CD4-positive, alpha-beta T cell treated with Interleukin-4 for 1 hour (primary cell): Measurements from ENCODE around the gene DRD1.
A peak's percentile ranks its signal among the peaks of the same experiment; 100 is the strongest.
"Not testable (repeated sequence)": the region's sequence is repeated elsewhere in the genome, so short reads cannot be mapped to it uniquely, and the experiment has no call there.

Source experiments
- DNase-seq, 2 donors: peaks; one replicate each; pipeline ENCODE4 v3.0.0-alpha.2; 2020 to 2022

DRD1 gene

GRCh38 chr5:175467983-175468690 lies 24.2 kb upstream of the DRD1 start:
- no peak for DNase-seq

- DNase-seq: no peak
Observed at GRCh38 chr5:175466700-175467318, 22.8 kb upstream of the DRD1 start.

GRCh38 chr5:175465282-175465681 lies 21.3 kb upstream of the DRD1 start:
- DNase-seq: no peak

GRCh38 chr5:175464942-175465233 lies 20.9 kb upstream of the DRD1 start:
- DNase-seq: no peak

- DNase-seq: peak; percentile 44 to 59
Observed at GRCh38 chr5:175464074-175464941, 20.3 kb upstream of the DRD1 start.

- no peak for DNase-seq
Observed at GRCh38 chr5:175463641-175464040, 19.7 kb upstream of the DRD1 start.

GRCh38 chr5:175461370-175461769 lies 17.4 kb upstream of the DRD1 start:
- DNase-seq: no peak

- no peak for DNase-seq
Observed at GRCh38 chr5:175460552-175460951, 16.6 kb upstream of the DRD1 start.

- no peak for DNase-seq
Observed at GRCh38 chr5:175460126-175460525, 16.1 kb upstream of the DRD1 start.

- no peak for DNase-seq
Observed at GRCh38 chr5:175457466-175457865, 13.5 kb upstream of the DRD1 start.

- no peak for DNase-seq
Observed at GRCh38 chr5:175456105-175456742, 12.2 kb upstream of the DRD1 start.

- not testable (repeated sequence) for DNase-seq
Observed at GRCh38 chr5:175454338-175454737, 10.4 kb upstream of the DRD1 start.

GRCh38 chr5:175452166-175452565 lies 8.2 kb upstream of the DRD1 start:
- no peak for DNase-seq

- DNase-seq: no peak
Observed at GRCh38 chr5:175448276-175448675, 4.3 kb upstream of the DRD1 start.

GRCh38 chr5:175447571-175447970 lies 3.6 kb upstream of the DRD1 start:
- no peak for DNase-seq

GRCh38 chr5:175446378-175446777 lies 2.4 kb upstream of the DRD1 start:
- DNase-seq: not testable (repeated sequence)

- no peak for DNase-seq
Observed at GRCh38 chr5:175444905-175445456, 999 bp upstream of the DRD1 start.

GRCh38 chr5:175443514-175444059 lies 395 bp downstream of the DRD1 start:
- DNase-seq: no peak

- DNase-seq: no peak
Observed at GRCh38 chr5:175438234-175438857, 5.6 kb downstream of the DRD1 start.

GRCh38 chr5:175436359-175436758 lies 7.6 kb downstream of the DRD1 start:
- DNase-seq: no peak

- no peak for DNase-seq
Observed at GRCh38 chr5:175434800-175435199, 9.2 kb downstream of the DRD1 start.

- DNase-seq: no peak
Observed at GRCh38 chr5:175427762-175428161, 16.2 kb downstream of the DRD1 start.
